HL-60 (cell line): ENCODE results near the gene CCDC85C.

Experiments
- CTCF ChIP-seq: IDR thresholded peaks from one replicate; pipeline ENCODE4 v1.5.1; 2011; ENCODE audit warnings: low read length, control low read depth, inconsistent platforms; ENCODE audit not compliant: insufficient read depth
- GABPA ChIP-seq: IDR thresholded peaks from 2 replicates; pipeline ENCODE4 v1.6.1; 2012; ENCODE audit warnings: low read depth
- POLR2AphosphoS5 ChIP-seq: IDR thresholded peaks from 2 replicates; pipeline ENCODE4 v1.6.1; 2012; ENCODE audit warnings: low read depth
- REST ChIP-seq: IDR thresholded peaks from 2 replicates; pipeline ENCODE4 v1.6.1; 2012; ENCODE audit warnings: low read depth; ENCODE audit not compliant: insufficient replicate concordance

GRCh38 chr14:99564926-99565259 lies 39.1 kb downstream of the CCDC85C start:
- TF ChIP-seq CTCF (no peak), REST (no peak), GABPA (no peak), POLR2AphosphoS5 (no peak)
